Common myeloid progenitor, CD34-positive (primary cell): ENCODE measurements around the gene DLX1.
"Not testable (repeated sequence)": the region's sequence is repeated elsewhere in the genome, so short reads cannot be mapped to it uniquely, and the experiment has no call there.

Experiments used
- CTCF ChIA-PET: fragments of 350-600 bp; sonication (Branson Sonifier 250); formaldehyde crosslinking; loops from one replicate; lab custom pipeline; 2021; ENCODE audit warnings: antibody characterized with exemption; lab: Charles Lee
- POLR2A ChIA-PET: fragments of 350-600 bp; sonication (Branson Sonifier 250); formaldehyde crosslinking; loops from one replicate; lab custom pipeline; 2021; ENCODE audit warnings: antibody characterized with exemption; lab: Charles Lee
- DNase-seq, 3 donors: peaks; one replicate each; pipeline versions ENCODE4 v3.0.0 to v3.0.0-alpha.2; 2013
- H3K27ac ChIP-seq, 2 experiments: 1 replicate in 1 of 2; 2 replicates in 1 of 2; pipeline ENCODE4 v1.7.0; 2013; ENCODE audit warnings: inconsistent platforms in 2 of 2, low read length in 2 of 2, mild to moderate bottlenecking in 2 of 2, low read depth in 1 of 2, moderate library complexity in 1 of 2; ENCODE audit not compliant: severe bottlenecking in 2 of 2, insufficient read depth in 1 of 2, poor library complexity in 1 of 2
- H3K27me3 ChIP-seq, 5 experiments: replicated peaks in 2 of 5; 1 replicate in 3 of 5; 2 replicates in 2 of 5; pipeline versions ENCODE4 v1.6.1 to v1.7.0; 2013; ENCODE audit warnings: low read length in 4 of 5, mild to moderate bottlenecking in 2 of 5, moderate library complexity in 2 of 5, inconsistent platforms in 1 of 5; ENCODE audit not compliant: insufficient read depth in 5 of 5, control insufficient read depth in 4 of 5
- H3K36me3 ChIP-seq, 4 experiments: 1 replicate in 2 of 4; 2 replicates in 2 of 4; pipeline versions ENCODE4 v1.6.1 to v1.7.0; 2013; ENCODE audit warnings: low read length in 3 of 4, control low read depth in 1 of 4, mild to moderate bottlenecking in 1 of 4; ENCODE audit not compliant: control insufficient read depth in 4 of 4, insufficient read depth in 4 of 4
- H3K4me1 ChIP-seq, 4 experiments: 1 replicate in 3 of 4; 2 replicates in 1 of 4; pipeline versions ENCODE4 v1.6.1 to v1.7.1; 2013; ENCODE audit warnings: low read length in 3 of 4, mild to moderate bottlenecking in 3 of 4, control low read depth in 1 of 4, inconsistent platforms in 1 of 4, moderate library complexity in 1 of 4; ENCODE audit not compliant: control insufficient read depth in 4 of 4, insufficient read depth in 4 of 4; ENCODE audit errors: control extremely low read depth in 1 of 4
- H3K4me3 ChIP-seq, 7 experiments: 1 replicate in 4 of 7; 2 replicates in 3 of 7; pipeline versions ENCODE4 v1.5.1 to v1.7.0; 2013; ENCODE audit warnings: mild to moderate bottlenecking in 7 of 7, low read length in 6 of 7, moderate library complexity in 6 of 7, inconsistent platforms in 2 of 7, low read depth in 2 of 7, control low read depth in 1 of 7; ENCODE audit not compliant: insufficient read depth in 4 of 7, control insufficient read depth in 1 of 7; ENCODE audit errors: extremely low read depth in 1 of 7
- H3K9me3 ChIP-seq, 5 experiments: 1 replicate in 4 of 5; 2 replicates in 1 of 5; pipeline versions ENCODE4 v1.6.1 to v1.7.1; 2013; ENCODE audit warnings: low read length in 4 of 5, mild to moderate bottlenecking in 2 of 5, inconsistent platforms in 1 of 5, low read depth in 1 of 5, moderate library complexity in 1 of 5; ENCODE audit not compliant: control insufficient read depth in 4 of 5, insufficient read depth in 2 of 5; ENCODE audit errors: control extremely low read depth in 1 of 5
- WGBS: methylation state at CpG from one replicate; pipeline ENCODE4 v1.1.5; 2013; ENCODE audit not compliant: insufficient coverage; 5-methylcytosine and 5-hydroxymethylcytosine counted together

DLX1 gene

GRCh38 chr2:172052000-172052983 lies 33.0 kb upstream of the DLX1 start:
- Histone ChIP-seq H3K27me3 (no peaks in the 10 kb centered on the region), H3K4me1 (peaks cover 0 to 14% (median 3%) of the 10 kb centered on the region in 4 experiments), H3K27ac (no peak overlapping the region), H3K36me3 (no peaks in the 10 kb centered on the region), H3K4me3 (no peak overlapping the region), H3K9me3 (no peaks in the 10 kb centered on the region)
- no peak for DNase-seq
- ChIA-PET CTCF (interaction anchor here (1.2 to 1.7 kb wide), 2 partner anchors 10 to 20 kb away, joined by 3 to 5 read pairs; no protein-coding TSS in a partner anchor), POLR2A (no interaction called here)
- 72% methylated on average over 2 of the region's 4 CpGs for WGBS

DNA sequence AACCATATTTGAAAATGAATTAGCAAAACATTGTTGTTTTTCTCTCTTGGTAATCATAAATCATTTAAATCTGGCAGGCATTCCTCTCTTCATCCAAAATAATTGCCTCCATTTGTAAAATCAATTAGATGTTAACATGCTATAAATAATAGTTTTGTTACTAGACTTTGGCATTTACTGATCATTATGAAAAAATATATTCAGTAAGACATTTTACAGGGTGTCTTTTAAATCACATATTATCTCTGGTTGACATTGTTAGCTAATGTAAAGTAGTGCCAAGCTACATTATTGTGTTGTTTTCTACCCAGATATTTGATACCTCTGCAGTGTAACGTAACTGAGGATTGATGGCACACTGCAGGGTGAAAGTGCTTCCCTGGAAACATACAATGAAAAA lies 31.8 kb upstream of the DLX1 start:
- H3K9me3 ChIP-seq, result no peaks in the 10 kb centered on the region
- CTCF ChIA-PET, result interaction anchor here (0.9 kb wide), 1 partner anchor 22 kb away, joined by 3 read pairs; no protein-coding TSS in a partner anchor
- no peak overlapping the region for H3K27ac ChIP-seq
- WGBS, result no CpG with 5 or more reads among the region's 1 CpG
- no peaks in the 10 kb centered on the region for H3K36me3 ChIP-seq
- DNase-seq, result no peak
- no peak overlapping the region for H3K4me3 ChIP-seq
- POLR2A ChIA-PET, result no interaction called here
- H3K27me3 ChIP-seq, result no peaks in the 10 kb centered on the region
- H3K4me1 ChIP-seq, result peaks cover 0 to 14% (median 3%) of the 10 kb centered on the region in 4 experiments

DNA sequence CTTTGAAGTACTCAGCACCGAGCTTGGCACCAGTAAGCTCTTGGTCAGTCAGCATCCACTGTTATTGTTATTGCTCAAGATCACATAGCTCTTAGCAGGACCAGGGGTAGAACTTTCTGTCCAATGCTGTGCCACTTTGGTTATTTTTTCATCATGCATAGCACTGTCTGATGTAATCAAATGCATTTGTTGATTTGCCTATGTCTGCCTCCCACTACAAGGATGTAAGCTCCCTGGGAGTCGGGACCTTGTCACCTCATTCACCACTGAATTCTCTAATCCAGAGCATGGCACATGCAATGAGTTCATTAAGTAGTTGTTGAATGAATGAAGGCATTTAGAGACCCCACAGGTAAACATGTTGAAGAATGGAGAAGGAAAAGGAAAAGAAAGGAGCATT lies 29.0 kb upstream of the DLX1 start:
- 100% methylated on average over 1 of the region's 2 CpGs for WGBS
- Histone ChIP-seq H3K27ac (no peak overlapping the region), H3K36me3 (no peaks in the 10 kb centered on the region), H3K27me3 (no peaks in the 10 kb centered on the region), H3K9me3 (no peaks in the 10 kb centered on the region), H3K4me1 (peaks cover 0 to 11% (median 3%) of the 10 kb centered on the region in 4 experiments), H3K4me3 (no peak overlapping the region)
- POLR2A ChIA-PET, result no interaction called here
- CTCF ChIA-PET, result interaction anchor here (2.2 kb wide), 1 partner anchor 18 kb away, joined by 10 read pairs; no protein-coding TSS in a partner anchor
- no peak for DNase-seq

- H3K4me3 ChIP-seq, result no peak overlapping the region
- peaks cover 0 to 3% (median 0%) of the 10 kb centered on the region in 4 experiments for H3K36me3 ChIP-seq
- H3K27ac ChIP-seq, result no peak overlapping the region
- no peaks in the 10 kb centered on the region for H3K9me3 ChIP-seq
- H3K27me3 ChIP-seq, result no peaks in the 10 kb centered on the region
- no peak for DNase-seq
- WGBS, result 100% methylated on average over 4 of the region's 5 CpGs
- POLR2A ChIA-PET, result interaction anchor here (1.5 kb wide), 1 partner anchor 19 kb away, joined by 3 read pairs; no protein-coding TSS in a partner anchor
- H3K4me1 ChIP-seq, result no peaks in the 10 kb centered on the region
- CTCF ChIA-PET, result interaction anchor here (2.2 kb wide), 1 partner anchor 21 kb away, joined by 10 read pairs; no protein-coding TSS in a partner anchor
Observed at GRCh38 chr2:172058660-172059059, 26.6 kb upstream of the DLX1 start.

DNA sequence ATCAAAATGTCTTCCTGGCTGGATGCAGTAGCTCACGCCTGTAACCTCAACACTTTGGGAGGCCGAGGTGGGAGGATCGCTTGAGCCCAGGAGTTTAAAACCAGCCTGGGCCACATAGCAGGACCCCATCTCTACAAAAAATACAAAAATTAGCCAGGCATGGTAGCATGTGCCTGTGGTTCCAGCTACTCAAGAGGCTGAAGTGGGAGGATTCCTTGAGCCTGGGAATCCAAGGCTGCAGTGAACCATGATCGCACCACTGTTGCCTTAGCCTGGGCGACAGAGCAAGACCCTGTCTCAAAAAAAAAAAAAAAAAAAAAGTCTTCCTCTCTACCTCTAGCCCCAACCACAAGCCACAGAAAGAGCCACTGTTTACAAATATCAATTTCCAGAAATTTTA lies 25.2 kb upstream of the DLX1 start:
- POLR2A ChIA-PET, result not testable (repeated sequence)
- CTCF ChIA-PET, result interaction anchor here (1.1 to 2.0 kb wide), 3 partner anchors 10 to 16 kb away, joined by 3 to 4 read pairs (median 4); no protein-coding TSS in a partner anchor

GRCh38 chr2:172062402-172063004 lies 22.8 kb upstream of the DLX1 start:
- Histone ChIP-seq H3K27me3 (no peaks in the 10 kb centered on the region), H3K27ac (no peak overlapping the region), H3K9me3 (no peaks in the 10 kb centered on the region), H3K4me1 (no peaks in the 10 kb centered on the region), H3K4me3 (no peak overlapping the region), H3K36me3 (peaks cover 0 to 8% (median 2%) of the 10 kb centered on the region in 4 experiments)
- WGBS, result no CpG with 5 or more reads among the region's 1 CpG
- POLR2A ChIA-PET, result no interaction called here
- CTCF ChIA-PET, result interaction anchor here (1.0 to 3.0 kb wide), 3 partner anchors 10 to 12 kb away, joined by 3 to 8 read pairs (median 5); no protein-coding TSS in a partner anchor
- no peak for DNase-seq

More for the DNA sequence above, 25.2 kb upstream of the DLX1 start:
- not testable (repeated sequence) for H3K4me3 ChIP-seq, H3K4me1 ChIP-seq, H3K27me3 ChIP-seq, H3K27ac ChIP-seq, H3K9me3 ChIP-seq, DNase-seq, H3K36me3 ChIP-seq
- whole genome bisulfite sequencing, result 92% methylated on average over 2 of the region's 5 CpGs
